ENCODE data around the gene TRIB2.
"Not testable (repeated sequence)": the region's sequence is repeated elsewhere in the genome, so short reads cannot be mapped to it uniquely, and the experiment has no call there.

The TRIB2 gene

GRCh38 chr2:12675801-12676200 lies 40.9 kb upstream of the TRIB2 start:
- ChIA-PET POLR2A (no interaction called here), CTCF (no interaction called here)
- DNase-seq (ENCODE audit: extremely low spot score) = no peak
- TF ChIP-seq FOXK2 (IDR thresholded peaks at IDR 0.05) = no peak
- TF ChIP-seq ARNT (IDR thresholded peaks at IDR 0.05) = no peak
- no peak for TF ChIP-seq LEF1 (IDR thresholded peaks at IDR 0.05; ENCODE audit: borderline replicate concordance)
- TF ChIP-seq BHLHE40 (IDR thresholded peaks at IDR 0.05; ENCODE audit: borderline replicate concordance) = no peak
- TF ChIP-seq SUZ12 (IDR thresholded peaks at IDR 0.05) = no peak
- no peak for TF ChIP-seq ZNF384 (IDR thresholded peaks at IDR 0.05)
- no peak for TF ChIP-seq PKNOX1 (IDR thresholded peaks at IDR 0.05)
- no peak for TF ChIP-seq ELF4 (IDR thresholded peaks at IDR 0.05)
- no peak for TF ChIP-seq CTBP1 (IDR thresholded peaks at IDR 0.05; ENCODE audit: borderline replicate concordance)
- no peak for TF ChIP-seq NFRKB (IDR thresholded peaks at IDR 0.05)
- TF ChIP-seq TARDBP (IDR thresholded peaks at IDR 0.05) = no peak
- no peak for TF ChIP-seq FOXA1 (IDR thresholded peaks at IDR 0.05)

GRCh38 chr2:12676771-12677170 lies 40.0 kb upstream of the TRIB2 start:
- POLR2A ChIA-PET = no interaction called here
- TF ChIP-seq FOXM1 (IDR thresholded peaks at IDR 0.05; ENCODE audit: borderline replicate concordance) (no peak), BHLHE40 (IDR thresholded peaks at IDR 0.05; ENCODE audit: borderline replicate concordance) (no peak), FOXK2 (IDR thresholded peaks at IDR 0.05) (no peak), TARDBP (IDR thresholded peaks at IDR 0.05) (no peak), ARNT (IDR thresholded peaks at IDR 0.05) (no peak), HDGF (IDR thresholded peaks at IDR 0.05; ENCODE audit: borderline replicate concordance) (no peak), FOXA1 (IDR thresholded peaks at IDR 0.05) (no peak), CTBP1 (IDR thresholded peaks at IDR 0.05; ENCODE audit: borderline replicate concordance) (no peak), PKNOX1 (IDR thresholded peaks at IDR 0.05) (no peak), LEF1 (IDR thresholded peaks at IDR 0.05; ENCODE audit: borderline replicate concordance) (no peak), SUZ12 (IDR thresholded peaks at IDR 0.05) (no peak), L3MBTL2 (conservative IDR thresholded peaks at IDR 0.05) (no peak), SP1 (IDR thresholded peaks at IDR 0.05) (no peak), ELF4 (IDR thresholded peaks at IDR 0.05) (no peak), ZNF384 (IDR thresholded peaks at IDR 0.05) (no peak), NFRKB (IDR thresholded peaks at IDR 0.05) (no peak)
- CTCF ChIA-PET = no interaction called here
- no peak for DNase-seq (ENCODE audit: extremely low spot score)

GRCh38 chr2:12678186-12678585 lies 38.5 kb upstream of the TRIB2 start:
- ChIA-PET POLR2A (no interaction called here), CTCF (no interaction called here)
- TF ChIP-seq FOXA1 (IDR thresholded peaks at IDR 0.05) (no peak), PKNOX1 (IDR thresholded peaks at IDR 0.05) (no peak), ARNT (IDR thresholded peaks at IDR 0.05) (no peak), ZNF384 (IDR thresholded peaks at IDR 0.05) (no peak), L3MBTL2 (conservative IDR thresholded peaks at IDR 0.05) (no peak), CTBP1 (IDR thresholded peaks at IDR 0.05; ENCODE audit: borderline replicate concordance) (no peak), NFRKB (IDR thresholded peaks at IDR 0.05) (no peak), ELF4 (IDR thresholded peaks at IDR 0.05) (no peak), SUZ12 (IDR thresholded peaks at IDR 0.05) (no peak), FOXK2 (IDR thresholded peaks at IDR 0.05) (no peak), LEF1 (IDR thresholded peaks at IDR 0.05; ENCODE audit: borderline replicate concordance) (no peak), SP1 (IDR thresholded peaks at IDR 0.05) (no peak), FOXM1 (IDR thresholded peaks at IDR 0.05; ENCODE audit: borderline replicate concordance) (no peak), HDGF (IDR thresholded peaks at IDR 0.05; ENCODE audit: borderline replicate concordance) (no peak), TARDBP (IDR thresholded peaks at IDR 0.05) (no peak), BHLHE40 (IDR thresholded peaks at IDR 0.05; ENCODE audit: borderline replicate concordance) (no peak)
- no peak for DNase-seq (ENCODE audit: extremely low spot score)

- CTCF ChIA-PET = no interaction called here
- no peak for DNase-seq (ENCODE audit: extremely low spot score)
- TF ChIP-seq ELF4 (IDR thresholded peaks at IDR 0.05) (no peak), FOXM1 (IDR thresholded peaks at IDR 0.05; ENCODE audit: borderline replicate concordance) (no peak), SUZ12 (IDR thresholded peaks at IDR 0.05) (no peak), LEF1 (IDR thresholded peaks at IDR 0.05; ENCODE audit: borderline replicate concordance) (no peak), FOXK2 (IDR thresholded peaks at IDR 0.05) (no peak), NFRKB (IDR thresholded peaks at IDR 0.05) (no peak), ZNF384 (IDR thresholded peaks at IDR 0.05) (no peak), FOXA1 (IDR thresholded peaks at IDR 0.05) (no peak), ARNT (IDR thresholded peaks at IDR 0.05) (no peak), HDGF (IDR thresholded peaks at IDR 0.05; ENCODE audit: borderline replicate concordance) (no peak), L3MBTL2 (conservative IDR thresholded peaks at IDR 0.05) (no peak), CTBP1 (IDR thresholded peaks at IDR 0.05; ENCODE audit: borderline replicate concordance) (no peak), TARDBP (IDR thresholded peaks at IDR 0.05) (no peak), SP1 (IDR thresholded peaks at IDR 0.05) (no peak), BHLHE40 (IDR thresholded peaks at IDR 0.05; ENCODE audit: borderline replicate concordance) (no peak), PKNOX1 (IDR thresholded peaks at IDR 0.05) (no peak)
- POLR2A ChIA-PET = no interaction called here
Observed at GRCh38 chr2:12679550-12680072, 37.1 kb upstream of the TRIB2 start.

- POLR2A ChIA-PET; CTCF ChIA-PET; DNase-seq (ENCODE audit: extremely low spot score): not testable (repeated sequence)
Observed at GRCh38 chr2:12680115-12680514, 36.6 kb upstream of the TRIB2 start.

GRCh38 chr2:12682017-12682416 lies 34.7 kb upstream of the TRIB2 start:
- CTCF ChIA-PET = no interaction called here
- DNase-seq (ENCODE audit: extremely low spot score) = no peak
- POLR2A ChIA-PET = no interaction called here
- TF ChIP-seq HDGF (IDR thresholded peaks at IDR 0.05; ENCODE audit: borderline replicate concordance) (no peak), ELF4 (IDR thresholded peaks at IDR 0.05) (no peak), TARDBP (IDR thresholded peaks at IDR 0.05) (no peak), L3MBTL2 (conservative IDR thresholded peaks at IDR 0.05) (no peak), ARNT (IDR thresholded peaks at IDR 0.05) (no peak), SUZ12 (IDR thresholded peaks at IDR 0.05) (no peak), BHLHE40 (IDR thresholded peaks at IDR 0.05; ENCODE audit: borderline replicate concordance) (no peak), FOXA1 (IDR thresholded peaks at IDR 0.05) (no peak), PKNOX1 (IDR thresholded peaks at IDR 0.05) (no peak), ZNF384 (IDR thresholded peaks at IDR 0.05) (no peak), FOXM1 (IDR thresholded peaks at IDR 0.05; ENCODE audit: borderline replicate concordance) (no peak), LEF1 (IDR thresholded peaks at IDR 0.05; ENCODE audit: borderline replicate concordance) (no peak), SP1 (IDR thresholded peaks at IDR 0.05) (no peak), NFRKB (IDR thresholded peaks at IDR 0.05) (no peak)
